AG04449 (cell line): ENCODE measurements around the gene NSUN7.

Experiments used
- CTCF ChIA-PET: fragments of 350-600 bp; formaldehyde crosslinking; extraction: SDS; loops from one replicate; lab custom pipeline; 2021; ENCODE audit warnings: antibody characterized with exemption; lab: Yijun Ruan, JAX
- POLR2A ChIA-PET: fragments of 400-600, 350-600 bp; formaldehyde crosslinking; extraction: SDS; loops from one replicate; lab custom pipeline; 2020; ENCODE audit warnings: antibody characterized with exemption, inconsistent platforms; lab: Yijun Ruan, JAX
- DNase-seq: peaks from one replicate; pipeline ENCODE4 v3.0.0-alpha.2; 2010; ENCODE audit warnings: low read depth, low spot score
- H3K4me3 ChIP-seq: 2 replicates; pipeline ENCODE4 v1.5.1; 2011; ENCODE audit warnings: low read depth, mild to moderate bottlenecking, control low read depth, low read length
- CTCF ChIP-seq: IDR thresholded peaks from one replicate; pipeline ENCODE4 v1.5.1; 2011; ENCODE audit warnings: mild to moderate bottlenecking, moderate library complexity, low read length, control low read depth, inconsistent platforms; ENCODE audit not compliant: insufficient read depth; ENCODE audit errors: missing control alignments

The NSUN7 gene

GRCh38 chr4:40848251-40848650 lies 98.5 kb downstream of the NSUN7 start:
- TF ChIP-seq CTCF = no peak
- no peak overlapping the region for H3K4me3 ChIP-seq
- ChIA-PET CTCF (interaction anchor here (1.0 to 2.0 kb wide), 3 partner anchors 17 to 77 kb away, joined by 3 to 9 read pairs (median 3); no protein-coding TSS in a partner anchor), POLR2A (no interaction called here)
- no peak for DNase-seq

- ChIA-PET POLR2A (interaction anchor here (0.7 kb wide), 1 partner anchor 356 kb away, joined by 4 read pairs; no protein-coding TSS in a partner anchor), CTCF (interaction anchor here (1.0 to 2.0 kb wide), 4 partner anchors 8 to 76 kb away, joined by 3 to 10 read pairs (median 6); no protein-coding TSS in a partner anchor)
- no peak overlapping the region for H3K4me3 ChIP-seq
- DNase-seq = no peak
- TF ChIP-seq CTCF = no peak
Measured at GRCh38 chr4:40848940-40849339, 99.2 kb downstream of the NSUN7 start.

GRCh38 chr4:40850496-40850895 lies 100.7 kb downstream of the NSUN7 start:
- ChIA-PET CTCF (interaction anchor here (1.0 kb wide), 1 partner anchor 10 kb away, joined by 3 read pairs; no protein-coding TSS in a partner anchor), POLR2A (no interaction called here)
- H3K4me3 ChIP-seq = no peak overlapping the region
- TF ChIP-seq CTCF = no peak
- DNase-seq = no peak

GRCh38 chr4:40856277-40856839 lies 106.6 kb downstream of the NSUN7 start:
- CTCF ChIA-PET = interaction anchor here (1.0 to 3.1 kb wide), 3 partner anchors 13 to 41 kb away, joined by 3 to 24 read pairs (median 10); no protein-coding TSS in a partner anchor
- POLR2A ChIA-PET = no interaction called here
- DNase-seq = no peak
- no peak for TF ChIP-seq CTCF
- peak overlapping the region; percentile 48; the same call in 1 of the 2 replicates for H3K4me3 ChIP-seq

GRCh38 chr4:40856840-40857362 lies 107.1 kb downstream of the NSUN7 start:
- H3K4me3 ChIP-seq = peak overlapping the region; percentile 48
- POLR2A ChIA-PET = no interaction called here
- no peak for DNase-seq
- CTCF ChIA-PET = interaction anchor here (2.0 to 3.1 kb wide), 2 partner anchors 16 kb away, joined by 7 to 24 read pairs; no protein-coding TSS in a partner anchor
- no peak for TF ChIP-seq CTCF

GRCh38 chr4:40857956-40858355 lies 108.2 kb downstream of the NSUN7 start:
- DNase-seq = no peak
- TF ChIP-seq CTCF = no peak
- POLR2A ChIA-PET = no interaction called here
- CTCF ChIA-PET = interaction anchor here (1.0 to 2.0 kb wide), 2 partner anchors 17 to 33 kb away, joined by 3 to 7 read pairs; no protein-coding TSS in a partner anchor
- no peak overlapping the region for H3K4me3 ChIP-seq
